22Rv1 (cell line): ENCODE measurements around the gene TSPAN1.

ENCODE experiments used
- ZFX ChIP-seq: fragments of 450-650 bp; IDR thresholded peaks from 2 replicates; pipeline ENCODE4 v1.6.1; 2017; ENCODE audit warnings: antibody characterized with exemption, borderline replicate concordance
- TF ChIP-seq, protein P1 (sequence below): fragments of 450-650 bp; IDR thresholded peaks from 2 replicates; pipeline ENCODE4 v1.5.1; 2017; ENCODE audit warnings: mild to moderate bottlenecking

- TF ChIP-seq, protein P1, sequence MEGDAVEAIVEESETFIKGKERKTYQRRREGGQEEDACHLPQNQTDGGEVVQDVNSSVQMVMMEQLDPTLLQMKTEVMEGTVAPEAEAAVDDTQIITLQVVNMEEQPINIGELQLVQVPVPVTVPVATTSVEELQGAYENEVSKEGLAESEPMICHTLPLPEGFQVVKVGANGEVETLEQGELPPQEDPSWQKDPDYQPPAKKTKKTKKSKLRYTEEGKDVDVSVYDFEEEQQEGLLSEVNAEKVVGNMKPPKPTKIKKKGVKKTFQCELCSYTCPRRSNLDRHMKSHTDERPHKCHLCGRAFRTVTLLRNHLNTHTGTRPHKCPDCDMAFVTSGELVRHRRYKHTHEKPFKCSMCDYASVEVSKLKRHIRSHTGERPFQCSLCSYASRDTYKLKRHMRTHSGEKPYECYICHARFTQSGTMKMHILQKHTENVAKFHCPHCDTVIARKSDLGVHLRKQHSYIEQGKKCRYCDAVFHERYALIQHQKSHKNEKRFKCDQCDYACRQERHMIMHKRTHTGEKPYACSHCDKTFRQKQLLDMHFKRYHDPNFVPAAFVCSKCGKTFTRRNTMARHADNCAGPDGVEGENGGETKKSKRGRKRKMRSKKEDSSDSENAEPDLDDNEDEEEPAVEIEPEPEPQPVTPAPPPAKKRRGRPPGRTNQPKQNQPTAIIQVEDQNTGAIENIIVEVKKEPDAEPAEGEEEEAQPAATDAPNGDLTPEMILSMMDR, result no peak
- TF ChIP-seq ZFX, result no peak
Observed at GRCh38 chr1:46191033-46191701, 16.3 kb downstream of the TSPAN1 start.
